GM12878 (cell line): ENCODE measurements around the gene ATXN7L1. TPM values are rescaled to one million over a fixed set of nuclear protein-coding genes. Genes with fewer than 3 reads are reported as not detected.

Experiments
- CUX1 ChIP-seq: IDR thresholded peaks from 2 replicates; pipeline ENCODE4 v1.6.1; 2012; ENCODE audit warnings: improper control_type of control experiment, low read depth, low read length; ENCODE audit not compliant: insufficient replicate concordance
- EP300 ChIP-seq, 2 experiments: fragments of 150-350 bp in 1 of 2; IDR thresholded peaks; 2 replicates each; pipeline ENCODE4 v1.6.1; 2011 to 2012; ENCODE audit warnings: low read depth in 2 of 2, low read length in 2 of 2, borderline replicate concordance in 1 of 2, improper control_type of control experiment in 1 of 2, inconsistent platforms in 1 of 2; ENCODE audit not compliant: control insufficient read depth in 1 of 2
- IKZF2 ChIP-seq, 2 experiments: fragments of 450-650 bp; IDR thresholded peaks; 2 replicates each; pipeline ENCODE4 v1.6.1; 2017; ENCODE audit warnings: mild to moderate bottlenecking in 2 of 2, moderate library complexity in 2 of 2
- NBN ChIP-seq: fragments of 450-650 bp; IDR thresholded peaks from 2 replicates; pipeline ENCODE4 v1.6.1; 2016
- POLR2AphosphoS2 ChIP-seq: IDR thresholded peaks from 2 replicates; pipeline ENCODE4 v1.6.1; 2011; ENCODE audit warnings: low read depth, mild to moderate bottlenecking, low read length, improper control_type of control experiment, moderate library complexity
- POU2F2 ChIP-seq: IDR thresholded peaks from 3 replicates; pipeline ENCODE4 v1.6.1; 2011; ENCODE audit warnings: low read depth, mild to moderate bottlenecking, low read length, borderline replicate concordance
- ZNF592 ChIP-seq: fragments of 450-650 bp; IDR thresholded peaks from 2 replicates; pipeline ENCODE4 v1.6.1; 2017; ENCODE audit warnings: mild to moderate bottlenecking, moderate library complexity
- polyA plus RNA-seq, 11 experiments: library from polyadenylated mRNA; depleted of rRNA in 4 of 11; unstranded in 6 of 11; stranded (reverse) in 5 of 11; fragments of >200 nt; fragmentation: Nextera tagmentation in 4 of 11; fragmentation: Illumina TruSeq in 1 of 11; extraction: Ambion mirVana in 4 of 11; extraction: Trizol in 1 of 11; gene quantifications; 1 replicate in 1 of 11; 2 replicates in 10 of 11; pipeline versions ENCODE4 v1.2.1 to v1.2.3, GENCODE V29; 2011 to 2016; ENCODE audit warnings: inconsistent platforms in 2 of 11, missing spikeins in 2 of 11, low read depth in 1 of 11
- total RNA-seq, 4 experiments: library from RNA; depleted of rRNA in 3 of 4; stranded (reverse); fragments of >200 nt in 3 of 4; fragmentation: Illumina TruSeq in 1 of 4; extraction: Trizol in 1 of 4; gene quantifications; 2 replicates each; pipeline versions ENCODE4 v1.2.1 to v1.2.3, GENCODE V29; 2013 to 2021

ATXN7L1 gene
- total and polyA plus RNA-seq, 10 of the 15 experiments (the other 5 are each of a cell fraction or from before 2014, with no cell fraction given) = 0.40 to 2.9 (median 1.2) TPM

GRCh38 chr7:105905209-105905909 is 29.0 kb upstream of the ATXN7L1 start (continued):
- TF ChIP-seq CUX1 (no peak), POU2F2 (no peak), NBN (no peak), EP300 (IDR thresholded peaks at IDR 0.05; ENCODE audit: borderline replicate concordance in 1 of 2, control insufficient read depth in 1 of 2, low read depth in 2 of 2, low read length in 2 of 2) (no peak), IKZF2 (IDR thresholded peaks at IDR 0.05) (no peak), POLR2AphosphoS2 (no peak), ZNF592 (no peak)
